SK-N-MC (cell line): ENCODE measurements around the gene ATG4B.

Source experiments
- EZH2 ChIP-seq: fragments of 200-600 bp; sonication (generic); IDR thresholded peaks from one replicate; pipeline ENCODE4 v1.6.1; 2017; ENCODE audit warnings: antibody characterized with exemption
- POLR2AphosphoS5 ChIP-seq: IDR thresholded peaks from 2 replicates; pipeline ENCODE4 v1.6.1; 2012; ENCODE audit warnings: mild to moderate bottlenecking, low read depth, low read length, borderline replicate concordance

- no peak for TF ChIP-seq POLR2AphosphoS5
- TF ChIP-seq EZH2: no peak
Observed at GRCh38 chr2:241665731-241666440, 28.4 kb downstream of the ATG4B start.
